ENCODE measurements around the gene TMEM208.
A peak's percentile ranks its signal among the peaks of the same experiment; 100 is the strongest.

The TMEM208 gene

GRCh38 chr16:67268136-67268579 lies 41.2 kb downstream of the TMEM208 start:
- no peak overlapping the region for H3K27ac ChIP-seq
- DNase-seq (ENCODE audit: low read depth, low spot score) = no peak

GRCh38 chr16:67269766-67270165 lies 42.8 kb downstream of the TMEM208 start:
- H3K27ac ChIP-seq = no peak overlapping the region
- no peak for DNase-seq (ENCODE audit: low read depth, low spot score)

- no peak overlapping the region for H3K27ac ChIP-seq
Measured at GRCh38 chr16:67270931-67271338, 44.0 kb downstream of the TMEM208 start.

GRCh38 chr16:67271446-67271845 lies 44.5 kb downstream of the TMEM208 start:
- no peak overlapping the region for H3K27ac ChIP-seq
- DNase-seq (ENCODE audit: low read depth, low spot score) = no peak

More at GRCh38 chr16:67270931-67271338, 44.0 kb downstream of the TMEM208 start:
- no peak for DNase-seq (ENCODE audit: low read depth, low spot score)

DNA sequence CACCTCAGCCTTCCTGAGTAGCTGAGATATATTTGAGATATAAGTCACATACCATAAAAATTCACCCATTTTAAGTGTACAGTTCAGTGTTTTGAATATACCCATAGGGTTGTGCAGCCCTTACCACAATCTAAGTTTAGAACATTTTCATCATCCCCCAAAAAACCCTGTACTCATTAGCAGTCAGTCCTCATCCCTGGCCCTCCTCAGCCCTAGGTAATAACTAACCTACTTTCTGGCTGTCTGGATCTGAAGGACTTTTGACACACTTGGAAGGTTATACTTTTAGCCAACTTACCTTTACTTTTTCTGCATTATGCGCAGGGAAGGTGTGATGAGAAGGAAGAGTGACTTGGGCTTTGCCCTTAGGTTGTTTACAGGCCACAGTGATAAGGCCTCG lies 48.4 kb downstream of the TMEM208 start:
- H3K27ac ChIP-seq = no peak overlapping the region
- DNase-seq (ENCODE audit: low read depth, low spot score) = no peak

DNA sequence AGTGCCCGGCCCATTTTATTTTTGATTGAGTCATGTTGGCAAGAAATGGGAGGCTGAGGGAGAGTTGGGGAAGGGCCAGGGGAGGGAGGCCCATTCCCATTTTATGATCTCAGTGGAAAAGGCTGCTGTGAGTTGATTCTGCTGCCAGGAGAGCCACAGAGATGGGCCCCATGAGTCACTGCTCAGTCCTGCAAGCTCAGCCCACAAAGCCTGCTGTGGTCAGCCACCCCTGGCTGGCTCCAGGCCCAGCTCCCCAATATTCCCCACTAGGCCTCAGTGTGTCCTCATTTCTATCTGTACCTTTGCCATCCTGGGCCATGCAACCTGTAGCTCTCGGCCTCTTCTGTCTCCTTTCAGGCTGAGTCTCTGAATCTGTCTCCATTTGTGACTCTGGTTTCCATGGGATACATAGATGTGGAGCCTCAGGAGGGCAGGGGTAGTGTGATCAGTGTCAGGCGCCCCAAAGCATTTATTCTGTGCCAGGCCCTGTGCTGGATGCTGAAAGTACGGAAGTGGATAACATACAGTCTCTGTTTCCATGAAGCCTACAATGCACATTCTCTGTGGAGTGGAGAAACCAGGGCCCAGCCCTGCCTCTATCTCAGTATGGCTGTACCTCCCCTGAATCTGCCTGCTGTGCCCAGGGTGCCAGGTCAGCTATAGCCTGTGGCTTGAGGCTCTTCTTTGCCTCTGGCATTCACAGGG lies 50.5 kb downstream of the TMEM208 start:
- peak overlapping the region; percentile 87 for H3K27ac ChIP-seq
- DNase-seq (ENCODE audit: low read depth, low spot score) = peak; percentile 88

- peak overlapping the region; percentile 87 for H3K27ac ChIP-seq
- no peak for DNase-seq (ENCODE audit: low read depth, low spot score)
Measured at GRCh38 chr16:67277999-67278772, 51.3 kb downstream of the TMEM208 start.

Measured in epithelial cell of prostate (primary cell).